Liver (tissue), 10 donors: ENCODE results near the gene COL27A1. TPM values are rescaled to one million over a fixed set of nuclear protein-coding genes. Genes with fewer than 3 reads are reported as not detected.
A peak's percentile ranks its signal among the peaks of the same experiment; 100 is the strongest.

ENCODE experiments used
- DNase-seq: peaks from one replicate; pipeline ENCODE4 v3.0.0-alpha.2; 2017; ENCODE audit warnings: low spot score
- H3K27ac ChIP-seq, 2 donors: one replicate each; pipeline ENCODE4 v1.7.0; 2013; ENCODE audit warnings: inconsistent platforms in 2 of 2, low read length in 2 of 2, control low read depth in 1 of 2, low read depth in 1 of 2, mild to moderate bottlenecking in 1 of 2
- H3K27me3 ChIP-seq, 4 donors: one replicate each; pipeline versions ENCODE4 v1.6.1 to v1.7.0; 2013; ENCODE audit warnings: low read length in 3 of 4, inconsistent platforms in 1 of 4, mild to moderate bottlenecking in 1 of 4, moderate library complexity in 1 of 4; ENCODE audit not compliant: control insufficient read depth in 4 of 4, insufficient read depth in 4 of 4
- H3K36me3 ChIP-seq, 4 donors: one replicate each; pipeline versions ENCODE4 v1.6.1 to v1.7.0; 2013; ENCODE audit warnings: low read length in 3 of 4, mild to moderate bottlenecking in 3 of 4, low read depth in 1 of 4, moderate library complexity in 1 of 4; ENCODE audit not compliant: control insufficient read depth in 4 of 4, insufficient read depth in 3 of 4
- H3K4me1 ChIP-seq, 4 donors: one replicate each; pipeline versions ENCODE4 v1.6.1 to v1.7.0; 2013; ENCODE audit warnings: low read length in 3 of 4, mild to moderate bottlenecking in 3 of 4, moderate library complexity in 1 of 4; ENCODE audit not compliant: control insufficient read depth in 4 of 4, insufficient read depth in 4 of 4
- H3K4me3 ChIP-seq, 3 donors: one replicate each; pipeline versions ENCODE4 v1.6.1 to v1.7.0; 2013; ENCODE audit warnings: low read length in 3 of 3, control low read depth in 1 of 3, low read depth in 1 of 3, mild to moderate bottlenecking in 1 of 3
- H3K9ac ChIP-seq, 2 donors: one replicate each; pipeline ENCODE4 v1.7.0; 2013; ENCODE audit warnings: low read length in 2 of 2, mild to moderate bottlenecking in 2 of 2, moderate library complexity in 2 of 2, control low read depth in 1 of 2, low read depth in 1 of 2
- H3K9me3 ChIP-seq, 4 donors: one replicate each; pipeline versions ENCODE4 v1.6.1 to v1.7.0; 2013; ENCODE audit warnings: low read length in 3 of 4; ENCODE audit not compliant: control insufficient read depth in 4 of 4
- ATF3 ChIP-seq: IDR thresholded peaks from 2 replicates; pipeline ENCODE4 v1.6.1; 2016; ENCODE audit warnings: antibody characterized with exemption
- CTCF ChIP-seq: fragments of 150-350 bp; IDR thresholded peaks from 2 replicates; pipeline ENCODE4 v1.5.1; 2017; ENCODE audit warnings: improper control_type of control experiment, low read depth, low read length; ENCODE audit not compliant: missing input control
- EGR1 ChIP-seq, 2 donors: IDR thresholded peaks; 2 replicates each; pipeline ENCODE4 v1.6.1; 2016 to 2018; ENCODE audit warnings: antibody characterized with exemption in 2 of 2, low read depth in 2 of 2
- FOXA1 ChIP-seq: IDR thresholded peaks from 2 replicates; pipeline ENCODE4 v1.6.1; 2016; ENCODE audit warnings: antibody characterized with exemption
- FOXA2 ChIP-seq: IDR thresholded peaks from 2 replicates; pipeline ENCODE4 v1.6.1; 2016; ENCODE audit warnings: antibody characterized with exemption
- GABPA ChIP-seq, 2 donors: IDR thresholded peaks in 1 of 2; conservative IDR thresholded peaks in 1 of 2; 2 replicates each; pipeline ENCODE4 v1.6.1; 2016; ENCODE audit warnings: antibody characterized with exemption in 2 of 2, mild to moderate bottlenecking in 1 of 2, moderate library complexity in 1 of 2
- HNF4A ChIP-seq, 2 donors: conservative IDR thresholded peaks; 2 replicates each; pipeline ENCODE4 v1.6.1; 2016; ENCODE audit warnings: antibody characterized with exemption in 2 of 2, mild to moderate bottlenecking in 2 of 2
- HNF4G ChIP-seq: IDR thresholded peaks from 2 replicates; pipeline ENCODE4 v1.6.1; 2016; ENCODE audit warnings: antibody characterized with exemption
- JUND ChIP-seq, 2 donors: IDR thresholded peaks; 2 replicates each; pipeline ENCODE4 v1.6.1; 2016; ENCODE audit warnings: antibody characterized with exemption in 2 of 2
- MAX ChIP-seq: IDR thresholded peaks from 2 replicates; pipeline ENCODE4 v1.6.1; 2016; ENCODE audit warnings: antibody characterized with exemption
- NR2F2 ChIP-seq: IDR thresholded peaks from 2 replicates; pipeline ENCODE4 v1.6.1; 2016; ENCODE audit warnings: antibody characterized with exemption
- RAD21 ChIP-seq, 2 donors: IDR thresholded peaks; 2 replicates each; pipeline ENCODE4 v1.6.1; 2016; ENCODE audit warnings: antibody characterized with exemption in 2 of 2, mild to moderate bottlenecking in 2 of 2
- REST ChIP-seq: IDR thresholded peaks from 2 replicates; pipeline ENCODE4 v1.6.1; 2016; ENCODE audit warnings: antibody characterized with exemption, mild to moderate bottlenecking
- RXRA ChIP-seq, 2 donors: IDR thresholded peaks; 2 replicates each; pipeline ENCODE4 v1.6.1; 2017 to 2018; ENCODE audit warnings: antibody characterized with exemption in 2 of 2, mild to moderate bottlenecking in 1 of 2
- SP1 ChIP-seq: IDR thresholded peaks from 2 replicates; pipeline ENCODE4 v1.6.1; 2018; ENCODE audit warnings: antibody characterized with exemption, mild to moderate bottlenecking
- TAF1 ChIP-seq: conservative IDR thresholded peaks from 2 replicates; pipeline ENCODE4 v1.6.1; 2016; ENCODE audit warnings: antibody characterized with exemption, mild to moderate bottlenecking
- YY1 ChIP-seq: IDR thresholded peaks from 2 replicates; pipeline ENCODE4 v1.6.1; 2016; ENCODE audit warnings: antibody characterized with exemption, mild to moderate bottlenecking
- ZBTB33 ChIP-seq: IDR thresholded peaks from 2 replicates; pipeline ENCODE4 v1.6.1; 2016; ENCODE audit warnings: antibody characterized with exemption
- WGBS: extraction: QIAGEN DNeasy Blood & Tissue Kit; methylation state at CpG from one replicate; pipeline ENCODE4 v1.1.7; 2013; 5-methylcytosine and 5-hydroxymethylcytosine counted together
- polyA plus RNA-seq, 2 donors: library from polyadenylated mRNA; stranded (reverse) in 1 of 2; unstranded in 1 of 2; fragments of 200-250 nt in 1 of 2; fragments of >200 nt in 1 of 2; fragmentation: Nextera tagmentation in 1 of 2; extraction: Ambion mirVana in 1 of 2; gene quantifications; one replicate each; pipeline versions ENCODE4 v1.2.1 to v1.2.3, GENCODE V29; 2013 to 2015
- small RNA-seq: library from RNA; depleted of rRNA; stranded (forward); fragments of <200 nt; gene quantifications from one replicate; pipeline ENCODE3, GENCODE V24; 2014
- total RNA-seq, 2 donors: library from RNA; depleted of rRNA; stranded (reverse); fragments of >200 nt; gene quantifications; one replicate each; pipeline ENCODE4 v1.2.3, GENCODE V29; 2014
- donor health status: healthy.
- donor health status: healthy.
- donor health status: healthy.
- donor health status: healthy.
- donor health status: healthy.

Gene COL27A1
- total and polyA plus RNA-seq, 4 donors, result 7.0 to 20.4 (median 12.0) TPM

GRCh38 chr9:114361542-114361941 lies 206.2 kb downstream of the COL27A1 start:
- no peak overlapping the region for H3K4me3 ChIP-seq
- no peaks in the 10 kb centered on the region for H3K9me3 ChIP-seq
- no peak for DNase-seq
- no peak overlapping the region for H3K9ac ChIP-seq
- H3K27ac ChIP-seq, result no peak overlapping the region
- 96% methylated on average over 7 of the region's 7 CpGs for WGBS
- peaks cover 15 to 56% (median 36%) of the 10 kb centered on the region in 4 donors for H3K36me3 ChIP-seq
- TF ChIP-seq CTCF, result no peak
- TF ChIP-seq FOXA2, result no peak
- TF ChIP-seq JUND (IDR thresholded peaks at IDR 0.05), result no peak
- TF ChIP-seq RXRA (IDR thresholded peaks at IDR 0.05), result no peak
- TF ChIP-seq FOXA1, result no peak
- TF ChIP-seq SP1, result no peak
- no peak for TF ChIP-seq YY1
- no peak for TF ChIP-seq REST
- no peak for TF ChIP-seq HNF4A (conservative IDR thresholded peaks at IDR 0.05)
- TF ChIP-seq EGR1 (IDR thresholded peaks at IDR 0.05; ENCODE audit: low read depth in 2 of 2), result no peak
- no peak for TF ChIP-seq TAF1
- no peak for TF ChIP-seq NR2F2
- no peak for TF ChIP-seq MAX
- no peak for TF ChIP-seq HNF4G
- no peak for TF ChIP-seq GABPA (IDR thresholded peaks at IDR 0.05 in 1 of 2, conservative IDR thresholded peaks at IDR 0.05 in 1 of 2)
- no peak for TF ChIP-seq ZBTB33
- TF ChIP-seq RAD21 (IDR thresholded peaks at IDR 0.05), result no peak
- TF ChIP-seq ATF3, result no peak
- H3K4me1 ChIP-seq, result peaks cover 0 to 30% (median 29%) of the 10 kb centered on the region in 4 donors
- H3K27me3 ChIP-seq, result no peaks in the 10 kb centered on the region

Small RNA genes lying within 50 kb of the gene (small RNA-seq; reads per million reads assigned to genes)
- gene MIR455, result 90.1 reads per million, percentile 97 among the genes with 10 or more reads in this experiment

Other genes with a start within 250 kb of the COL27A1 start
- gene AMBP, start 77.2 kb upstream of the COL27A1 start, total RNA-seq, result 1,000 to 10,000 TPM; 3,440 to 3,808 TPM
- 1,000 to 10,000 TPM; 5,918 to 6,678 TPM for gene AMBP, start 77.2 kb upstream of the COL27A1 start, polyA plus RNA-seq
- 10 to 100 TPM in 1 of 2 donors, 1 to 10 TPM in 1; 3.8 to 11.5 TPM for gene KIF12, start 56.2 kb upstream of the COL27A1 start, total RNA-seq
- 10 to 100 TPM in 1 of 2 donors, 1 to 10 TPM in 1; 2.9 to 11.8 TPM for gene KIF12, start 56.2 kb upstream of the COL27A1 start, polyA plus RNA-seq
- over 10,000 TPM in 1 of 2 donors, 1,000 to 10,000 TPM in 1; 1,297 to 35,782 TPM for gene ORM1, start 167.6 kb downstream of the COL27A1 start, total RNA-seq
- over 10,000 TPM; 38,408 to 69,591 TPM for gene ORM1, start 167.6 kb downstream of the COL27A1 start, polyA plus RNA-seq
- 1,000 to 10,000 TPM in 1 of 2 donors, 100 to 1,000 TPM in 1; 276 to 4,866 TPM for gene ORM2, start 174.3 kb downstream of the COL27A1 start, total RNA-seq
- 1,000 to 10,000 TPM; 5,754 to 7,373 TPM for gene ORM2, start 174.3 kb downstream of the COL27A1 start, polyA plus RNA-seq
- 10 to 100 TPM in 1 of 2 donors, 1 to 10 TPM in 1; 7.2 to 31.7 TPM for gene AKNA, start 232.4 kb downstream of the COL27A1 start, total RNA-seq
- gene AKNA, start 232.4 kb downstream of the COL27A1 start, polyA plus RNA-seq, result 1 to 10 TPM; 4.2 to 6.6 TPM